GM19043 (cell line): ENCODE data around the gene RNF103.
"Not testable (repeated sequence)": the region's sequence is repeated elsewhere in the genome, so short reads cannot be mapped to it uniquely, and the experiment has no call there.

Experiments
- ATAC-seq: cut with Tn5 transposase; IDR thresholded peaks from one replicate; pipeline ENCODE4 v1.9.1; 2021; ENCODE audit warnings: low read depth; ENCODE audit not compliant: unreplicated experiment

The RNF103 gene

GRCh38 chr2:86623494-86624266, at the start of gene RNF103:
RNF103 (minus strand) TSS chr2:86623865; CDS start chr2:86622886, 979 bp downstream.
- peak; percentile 68 for ATAC-seq

GRCh38 chr2:86673011-86673410, 49.3 kb upstream of the RNF103 start:
- no peak for ATAC-seq

- no peak for ATAC-seq
Measured at GRCh38 chr2:86672027-86672545, 48.4 kb upstream of the RNF103 start.

- ATAC-seq = no peak
Measured at GRCh38 chr2:86671337-86671981, 47.8 kb upstream of the RNF103 start.

GRCh38 chr2:86669323-86669722, 45.7 kb upstream of the RNF103 start:
- not testable (repeated sequence) for ATAC-seq

GRCh38 chr2:86661333-86661732, 37.7 kb upstream of the RNF103 start:
- ATAC-seq = no peak

GRCh38 chr2:86650188-86650587, 26.5 kb upstream of the RNF103 start:
- no peak for ATAC-seq

GRCh38 chr2:86649119-86649947, 25.7 kb upstream of the RNF103 start:
- ATAC-seq = no peak

- no peak for ATAC-seq
Measured at GRCh38 chr2:86648681-86649080, 25.0 kb upstream of the RNF103 start.

- no peak for ATAC-seq
Measured at GRCh38 chr2:86646865-86647264, 23.2 kb upstream of the RNF103 start.

- ATAC-seq = no peak
Measured at GRCh38 chr2:86646329-86646728, 22.7 kb upstream of the RNF103 start.

- ATAC-seq = no peak
Measured at GRCh38 chr2:86645752-86646151, 22.1 kb upstream of the RNF103 start.

GRCh38 chr2:86638712-86639111, 15.0 kb upstream of the RNF103 start:
- no peak for ATAC-seq

GRCh38 chr2:86636842-86637241, 13.2 kb upstream of the RNF103 start:
- peak; percentile 63 for ATAC-seq

GRCh38 chr2:86634352-86634751, 10.7 kb upstream of the RNF103 start:
- no peak for ATAC-seq

- no peak for ATAC-seq
Measured at GRCh38 chr2:86633155-86633651, 9.5 kb upstream of the RNF103 start.

- ATAC-seq = no peak
Measured at GRCh38 chr2:86632672-86633071, 9.0 kb upstream of the RNF103 start.

GRCh38 chr2:86631846-86632485, 8.3 kb upstream of the RNF103 start:
- ATAC-seq = no peak

GRCh38 chr2:86628091-86628522, 4.4 kb upstream of the RNF103 start:
- peak; percentile 36 for ATAC-seq

- ATAC-seq = no peak
Measured at GRCh38 chr2:86627550-86627949, 3.9 kb upstream of the RNF103 start.
